Adipose tissue (tissue), 3 donors: ENCODE measurements around the gene MRPL53. TPM values are rescaled to one million over a fixed set of nuclear protein-coding genes. Genes with fewer than 3 reads are reported as not detected.

Experiments used
- H3K27ac ChIP-seq: one replicate; pipeline ENCODE4 v1.5.1; 2013; ENCODE audit warnings: low read depth, low read length
- WGBS, 3 donors: extraction: QIAGEN DNeasy Blood & Tissue Kit; methylation state at CpG; one replicate each; pipeline ENCODE4 v1.1.7; 2013; 5-methylcytosine and 5-hydroxymethylcytosine counted together
- polyA plus RNA-seq, 3 donors: library from polyadenylated mRNA; stranded (reverse); fragments of 200-250 nt; gene quantifications; one replicate each; pipeline ENCODE4 v1.2.3, GENCODE V29; 2013
- donor health status: healthy with polysubstance abuse.
- donor health status: Bipolar disorder and iron deficiency.
- donor health status: healthy.

Gene MRPL53
- polyA plus RNA-seq, 3 donors: 43.1 to 112 (median 84.6) TPM

DNA sequence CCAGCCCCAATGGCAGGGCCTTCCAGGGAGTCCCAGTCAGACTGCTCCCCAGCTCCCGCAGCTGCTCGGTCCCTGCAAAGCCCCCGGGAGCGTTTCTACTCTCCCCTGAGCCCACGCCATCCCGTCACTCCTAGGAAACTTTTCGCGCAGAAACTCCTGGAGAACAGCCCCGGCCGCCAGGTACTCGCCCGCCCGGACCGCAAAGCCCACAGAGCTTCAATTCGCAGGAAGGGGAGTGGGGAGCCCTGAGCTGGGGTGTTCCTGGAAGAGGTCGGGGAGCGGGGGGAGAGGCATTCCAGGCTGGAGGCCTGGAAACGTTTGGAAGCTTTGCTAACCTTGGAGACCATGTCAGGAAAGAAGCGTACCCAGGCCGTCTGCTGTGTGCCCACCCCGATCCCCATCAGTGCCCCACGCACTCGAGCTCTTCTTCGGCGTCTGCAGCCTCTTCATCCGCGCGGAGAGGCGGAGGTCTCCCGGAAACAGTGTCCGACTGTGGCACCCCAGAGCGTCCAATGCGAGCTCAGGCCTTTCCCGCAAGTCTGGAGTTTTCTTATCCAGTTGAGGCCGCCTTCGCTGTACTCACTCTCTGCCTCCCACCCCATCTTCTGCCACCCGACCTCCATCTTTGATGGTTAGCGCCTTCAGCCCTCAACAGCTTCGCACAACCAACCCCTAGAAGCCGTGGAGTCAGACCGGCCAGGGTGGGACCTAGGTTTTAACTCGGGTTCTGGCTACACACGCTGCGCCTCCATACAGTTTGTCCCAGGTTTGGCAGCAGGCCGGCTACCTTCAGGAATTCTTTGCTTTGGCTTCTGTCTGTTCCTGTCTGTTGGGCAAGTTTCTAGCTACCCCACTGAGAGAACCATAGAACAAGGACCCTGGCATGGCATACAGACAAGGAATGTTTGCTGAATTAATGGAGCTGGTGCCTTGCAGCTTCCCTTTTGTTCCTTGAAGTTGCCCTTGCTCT, 31.3 kb upstream of the MRPL53 start:
- WGBS, 3 donors: 44 to 55% (median 49%) methylated on average over 43 to 45 of the region's 45 CpGs
- no peak overlapping the region for H3K27ac ChIP-seq

DNA sequence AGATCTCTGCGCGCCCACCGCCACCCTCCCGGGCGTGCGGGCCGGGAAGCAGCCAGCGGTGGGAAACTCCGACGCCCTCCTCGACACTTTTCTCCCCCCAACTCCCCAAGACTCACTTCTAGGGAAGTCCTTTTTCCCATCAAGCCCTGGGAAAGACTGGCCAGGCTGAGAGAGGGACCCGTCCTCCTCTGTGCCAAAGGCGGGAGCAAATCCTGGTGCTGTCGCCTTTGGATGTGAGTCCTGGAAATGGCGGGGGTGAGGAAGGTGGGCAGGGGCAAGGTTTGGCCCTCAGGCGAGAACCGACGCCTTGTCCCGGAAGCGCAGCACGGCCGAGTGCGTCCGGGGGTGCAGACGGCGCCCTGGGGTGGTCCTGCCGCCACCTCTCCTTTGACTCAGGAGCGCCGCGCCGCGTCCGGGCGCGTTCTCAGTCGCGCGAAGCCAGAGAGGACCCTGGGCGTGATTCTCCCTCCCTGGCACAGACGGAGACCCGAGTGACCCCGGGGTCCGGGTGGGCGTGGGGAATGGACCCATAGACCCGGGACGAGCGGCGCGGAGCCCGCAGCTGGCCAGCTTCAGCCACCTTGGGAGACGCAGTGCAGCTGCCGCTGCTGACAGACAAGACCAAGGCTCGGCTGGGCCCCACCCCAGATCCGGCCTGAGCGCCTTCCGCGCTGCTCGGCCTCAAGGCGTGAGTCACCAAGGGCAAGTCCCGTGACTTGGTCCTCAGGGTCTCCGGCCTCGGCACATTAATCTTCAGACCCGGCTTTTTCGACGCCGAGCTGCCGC, 30.4 kb upstream of the MRPL53 start:
- WGBS, 3 donors: 1% methylated on average over 51 to 67 of the region's 67 CpGs
- no peak overlapping the region for H3K27ac ChIP-seq

DNA sequence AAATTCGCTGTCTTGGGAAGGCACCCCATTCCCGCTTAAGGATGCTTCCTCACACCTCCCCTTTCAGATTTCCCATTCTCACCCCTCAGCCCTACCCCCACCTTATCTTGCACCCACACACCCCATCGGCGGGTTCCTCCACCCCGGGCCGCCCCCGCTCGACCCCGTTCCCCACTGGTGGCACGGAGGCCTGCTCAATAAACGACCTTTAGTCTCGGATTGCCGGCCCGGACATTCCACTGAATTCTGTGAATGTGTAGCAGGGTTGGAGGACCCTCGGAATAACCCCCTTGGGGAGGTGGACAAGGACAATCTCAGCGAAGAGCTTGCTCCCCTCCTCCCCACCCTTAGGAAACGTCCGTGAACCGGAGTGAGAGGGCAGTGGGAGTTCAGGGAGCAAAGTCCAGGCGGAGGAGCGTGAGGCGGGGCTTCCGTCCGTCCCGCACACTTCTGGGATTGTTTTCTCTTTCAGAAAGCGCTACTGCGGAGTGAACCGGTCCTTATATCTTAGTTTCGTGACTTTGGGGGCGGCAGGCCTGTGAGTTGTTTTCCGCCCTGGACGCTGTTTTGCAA, 29.8 kb upstream of the MRPL53 start:
- WGBS, 3 donors: 10 to 12% (median 12%) methylated on average over 32 of the region's 32 CpGs
- H3K27ac ChIP-seq: no peak overlapping the region

DNA sequence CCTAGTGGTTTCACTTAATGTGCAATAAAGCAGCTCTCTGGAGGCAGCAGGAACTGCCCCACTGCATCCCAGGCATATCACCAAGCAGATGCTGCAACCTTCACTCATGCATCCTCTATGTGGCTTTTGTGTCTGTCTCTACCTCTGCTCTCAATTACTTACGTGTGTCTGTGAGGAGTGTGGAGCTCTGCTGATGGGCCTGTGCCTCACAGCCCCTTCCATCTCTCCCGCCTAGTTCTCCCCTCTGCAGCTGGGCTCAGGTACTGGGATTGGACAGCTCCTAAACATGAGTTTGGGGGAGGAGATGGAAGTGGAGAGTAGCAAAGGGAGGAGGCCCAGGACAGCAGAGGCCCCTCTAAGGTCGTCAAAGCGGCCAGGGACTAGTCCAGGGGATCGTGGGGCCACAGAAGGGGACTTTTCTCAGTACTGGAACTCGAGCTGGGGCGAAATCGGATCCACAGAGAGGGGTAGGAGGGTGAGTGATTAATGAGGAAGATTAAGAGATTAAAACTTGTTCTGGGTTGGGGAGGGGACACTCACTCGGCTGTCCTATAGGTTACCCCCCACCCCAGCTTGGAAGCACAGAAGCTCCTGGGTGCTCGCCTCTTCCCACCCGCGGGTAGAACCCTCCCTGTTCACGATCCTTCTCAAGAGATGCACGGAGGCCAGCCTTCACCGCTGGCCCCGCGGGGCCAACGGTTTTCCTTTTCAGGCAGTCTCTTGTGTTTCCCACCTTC, 29.0 kb upstream of the MRPL53 start:
- 80 to 84% (median 82%) methylated on average over 18 of the region's 18 CpGs for WGBS, 3 donors
- no peak overlapping the region for H3K27ac ChIP-seq

DNA sequence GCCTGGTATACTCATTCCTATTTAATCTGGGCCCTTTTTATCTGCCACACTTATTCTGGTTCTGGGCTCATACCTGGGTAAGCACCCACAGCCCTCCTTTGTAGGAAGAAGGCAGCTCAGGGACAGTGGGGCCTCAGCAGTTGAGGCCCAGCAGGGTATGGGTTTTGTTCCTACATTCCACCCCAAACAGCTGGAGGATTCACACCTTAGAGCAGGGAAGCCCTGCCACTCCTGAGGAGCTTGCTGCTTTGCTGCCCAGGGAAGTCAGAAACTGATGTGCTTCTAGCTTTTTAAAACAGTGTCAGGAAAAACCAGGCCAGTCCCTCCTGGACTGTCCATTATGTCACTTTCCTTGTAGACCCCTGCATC, 28.1 kb upstream of the MRPL53 start:
- no peak overlapping the region for H3K27ac ChIP-seq

GRCh38 chr2:74499940-74500577, 27.6 kb upstream of the MRPL53 start:
- 57 to 70% (median 60%) methylated on average over 15 of the region's 15 CpGs for WGBS, 3 donors
- no peak overlapping the region for H3K27ac ChIP-seq

- 3 to 6% (median 5%) methylated on average over 63 to 65 of the region's 65 CpGs for WGBS, 3 donors
- no peak within 1 kb of the TSS for H3K27ac ChIP-seq
Observed at GRCh38 chr2:74499267-74499939, 26.9 kb upstream of the MRPL53 start, which contains the start of gene LBX2. LBX2 (minus strand) TSS chr2:74499603; CDS start chr2:74499537, 66 bp downstream.

GRCh38 chr2:74498500-74499266, 26.2 kb upstream of the MRPL53 start:
- WGBS, 3 donors: 1 to 3% (median 3%) methylated on average over 40 to 41 of the region's 41 CpGs
- H3K27ac ChIP-seq: no peak overlapping the region

DNA sequence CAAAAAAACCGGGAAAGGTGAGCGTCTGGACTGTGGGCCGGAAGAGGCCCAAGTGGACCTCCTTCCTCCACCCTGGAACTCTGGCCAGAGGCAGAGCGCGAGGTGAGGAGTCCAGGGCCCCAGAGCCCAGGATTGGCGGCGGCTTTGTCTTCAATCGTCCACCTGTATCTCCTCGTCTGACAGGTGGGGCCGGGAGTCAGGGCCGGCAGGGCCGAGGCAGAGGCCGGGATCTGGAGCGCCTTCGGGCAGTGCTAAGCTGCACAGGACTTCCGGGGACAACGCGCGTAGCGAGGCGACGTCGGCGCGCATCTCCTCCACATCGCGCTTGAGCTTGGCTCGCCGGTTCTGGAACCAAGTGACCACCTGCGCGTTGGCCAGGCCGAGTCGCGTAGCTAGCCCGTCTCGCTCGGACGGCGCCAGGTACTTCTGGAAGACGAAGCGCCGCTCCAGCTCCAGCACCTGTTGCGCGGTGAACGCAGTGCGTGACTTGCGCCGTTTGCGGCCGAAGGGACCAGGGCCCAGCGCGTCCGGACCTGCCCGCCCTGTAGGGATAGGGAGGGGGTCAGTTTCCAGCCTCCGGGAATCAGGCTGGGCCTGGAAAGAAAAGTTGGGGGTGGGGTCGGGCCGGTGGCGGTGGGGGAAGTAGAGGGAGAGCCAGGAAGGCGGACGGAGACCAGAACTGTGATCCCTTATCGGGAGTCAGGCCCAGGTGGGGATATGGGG, 25.5 kb upstream of the MRPL53 start:
- H3K27ac ChIP-seq: no peak overlapping the region
- WGBS, 3 donors: 4 to 5% (median 4%) methylated on average over 61 of the region's 61 CpGs

- H3K27ac ChIP-seq: no peak overlapping the region
- WGBS, 3 donors: 54 to 58% (median 56%) methylated on average over 19 of the region's 19 CpGs
Observed at GRCh38 chr2:74496997-74497776, 24.7 kb upstream of the MRPL53 start.

GRCh38 chr2:74495440-74495839, 23.0 kb upstream of the MRPL53 start:
- 79 to 93% (median 83%) methylated on average over 1 of the region's 1 CpG for WGBS, 3 donors
- no peak overlapping the region for H3K27ac ChIP-seq

DNA sequence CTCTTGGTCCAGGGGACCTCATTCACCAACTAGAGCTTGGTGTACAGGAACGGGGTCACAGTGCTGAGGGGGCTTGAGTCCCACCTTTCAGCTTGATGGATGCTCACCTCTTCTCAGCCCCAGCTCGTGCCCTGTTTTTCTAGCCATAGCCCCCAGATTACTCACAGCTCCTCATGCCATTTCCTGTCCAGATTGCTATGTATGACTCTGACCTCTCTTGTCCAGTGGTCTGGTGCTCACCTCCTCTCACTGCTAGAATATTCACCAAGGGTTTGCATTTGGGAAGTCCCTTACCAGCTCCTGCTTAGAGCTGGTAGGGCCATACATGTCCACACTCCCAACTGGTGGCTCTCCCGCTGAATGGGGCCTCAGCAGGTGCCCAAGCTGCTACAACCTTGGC, 21.1 kb upstream of the MRPL53 start:
- no peak overlapping the region for H3K27ac ChIP-seq
- 86 to 100% (median 96%) methylated on average over 3 of the region's 3 CpGs for WGBS, 3 donors

- 88 to 95% (median 95%) methylated on average over 12 of the region's 12 CpGs for WGBS, 3 donors
- no peak overlapping the region for H3K27ac ChIP-seq
Observed at GRCh38 chr2:74491648-74492544, 19.4 kb upstream of the MRPL53 start.

- WGBS, 3 donors: 88 to 92% (median 91%) methylated on average over 9 of the region's 9 CpGs
Observed at GRCh38 chr2:74489906-74490305, 17.4 kb upstream of the MRPL53 start.

More at GRCh38 chr2:74489906-74490305, 17.4 kb upstream of the MRPL53 start:
- H3K27ac ChIP-seq: no peak overlapping the region
